CD14-positive monocyte (primary cell): ENCODE data around the gene RNF180. TPM values are rescaled to one million over a fixed set of nuclear protein-coding genes. Genes with fewer than 3 reads are reported as not detected.

Experiments used
- DNase-seq, 3 donors: peaks; one replicate each; pipeline ENCODE4 v3.0.0-alpha.2; 2011 to 2022
- H2AFZ ChIP-seq: 2 replicates; pipeline ENCODE4 v1.6.0; 2012; ENCODE audit warnings: mild to moderate bottlenecking, low read depth, low read length, inconsistent platforms; ENCODE audit not compliant: insufficient read depth, poor library complexity, severe bottlenecking
- H3K27ac ChIP-seq, 2 donors: 1 replicate in 1 of 2; 2 replicates in 1 of 2; pipeline ENCODE4 v1.5.1; 2012 to 2013; ENCODE audit warnings: low read length in 2 of 2, control low read depth in 1 of 2, inconsistent platforms in 1 of 2, low read depth in 1 of 2, mild to moderate bottlenecking in 1 of 2
- H3K27me3 ChIP-seq, 2 donors: one replicate each; pipeline versions ENCODE4 v1.6.0 to v1.6.1; 2011 to 2013; ENCODE audit warnings: low read length in 2 of 2; ENCODE audit not compliant: control insufficient read depth in 2 of 2, insufficient read depth in 2 of 2
- H3K36me3 ChIP-seq, 2 donors: replicated peaks in 1 of 2; 1 replicate in 1 of 2; 2 replicates in 1 of 2; pipeline versions ENCODE4 v1.5.1 to v1.6.1; 2012 to 2013; ENCODE audit warnings: low read length in 2 of 2, control low read depth in 1 of 2, inconsistent platforms in 1 of 2, mild to moderate bottlenecking in 1 of 2; ENCODE audit not compliant: insufficient read depth in 2 of 2, control insufficient read depth in 1 of 2
- H3K4me1 ChIP-seq, 2 donors: 1 replicate in 1 of 2; 2 replicates in 1 of 2; pipeline versions ENCODE4 v1.5.1 to v1.6.1; 2012 to 2013; ENCODE audit warnings: low read length in 2 of 2, control low read depth in 1 of 2, inconsistent platforms in 1 of 2, mild to moderate bottlenecking in 1 of 2, moderate library complexity in 1 of 2; ENCODE audit not compliant: insufficient read depth in 2 of 2, control insufficient read depth in 1 of 2
- H3K4me2 ChIP-seq: replicated peaks from 2 replicates; pipeline ENCODE3; 2012; ENCODE audit warnings: low read length, moderate library complexity, mild to moderate bottlenecking; ENCODE audit not compliant: poor library complexity, severe bottlenecking; ENCODE audit errors: extremely low read depth
- H3K4me3 ChIP-seq, 3 experiments: fragments of 200-600 bp in 1 of 3; sonication (generic) in 1 of 3; replicated peaks in 1 of 3; 1 replicate in 2 of 3; 2 replicates in 1 of 3; pipeline ENCODE4 v1.5.1; 2011 to 2013; ENCODE audit warnings: low read length in 3 of 3, mild to moderate bottlenecking in 3 of 3, control low read depth in 2 of 3, low read depth in 2 of 3, inconsistent platforms in 1 of 3, moderate library complexity in 1 of 3
- H3K79me2 ChIP-seq: 2 replicates; pipeline ENCODE4 v1.6.0; 2012; ENCODE audit warnings: mild to moderate bottlenecking, control low read depth, inconsistent platforms, low read length, moderate library complexity; ENCODE audit not compliant: insufficient read depth
- H3K9ac ChIP-seq: 2 replicates; pipeline ENCODE4 v1.6.0; 2017; ENCODE audit warnings: low read length, mild to moderate bottlenecking; ENCODE audit not compliant: insufficient read depth, poor library complexity, severe bottlenecking
- H3K9me3 ChIP-seq, 2 donors: replicated peaks in 1 of 2; 1 replicate in 1 of 2; 2 replicates in 1 of 2; pipeline versions ENCODE4 v1.5.1 to v1.6.1; 2012 to 2013; ENCODE audit warnings: low read length in 2 of 2, control low read depth in 1 of 2; ENCODE audit not compliant: control insufficient read depth in 1 of 2, insufficient read depth in 1 of 2
- H4K20me1 ChIP-seq: 2 replicates; pipeline ENCODE4 v1.6.0; 2012; ENCODE audit warnings: mild to moderate bottlenecking, low read length, control low read depth, moderate library complexity; ENCODE audit not compliant: insufficient read depth
- H3K27ac Mint-ChIP-seq, 7 donors: one replicate each; pipeline ENCODE4 v1.8.0; 2020; ENCODE audit warnings: mild to moderate bottlenecking in 7 of 7, mixed read lengths in 7 of 7, moderate library complexity in 6 of 7, inconsistent platforms in 2 of 7
- H3K27me3 Mint-ChIP-seq, 3 donors: one replicate each; pipeline ENCODE4 v1.8.0; 2021 to 2022; ENCODE audit warnings: low read depth in 3 of 3, mild to moderate bottlenecking in 3 of 3, mixed read lengths in 3 of 3, moderate library complexity in 3 of 3, inconsistent platforms in 1 of 3
- H3K36me3 Mint-ChIP-seq, 2 donors: one replicate each; pipeline ENCODE4 v1.8.0; 2020; ENCODE audit warnings: mixed read lengths in 2 of 2, inconsistent platforms in 1 of 2, mild to moderate bottlenecking in 1 of 2
- H3K4me1 Mint-ChIP-seq: one replicate; pipeline ENCODE4 v1.8.0; 2020; ENCODE audit warnings: mild to moderate bottlenecking, mixed read lengths
- H3K4me3 Mint-ChIP-seq, 2 donors: one replicate each; pipeline ENCODE4 v1.8.0; 2020; ENCODE audit warnings: mild to moderate bottlenecking in 2 of 2, mixed read lengths in 2 of 2, moderate library complexity in 1 of 2
- H3K9me3 Mint-ChIP-seq, 7 donors: one replicate each; pipeline ENCODE4 v1.8.0; 2020 to 2022; ENCODE audit warnings: mixed read lengths in 7 of 7, mild to moderate bottlenecking in 6 of 7, moderate library complexity in 6 of 7, inconsistent platforms in 2 of 7
- WGBS: methylation state at CpG from one replicate; pipeline ENCODE4 v1.1.5; 2013; ENCODE audit warnings: missing lambda C conversion rate; ENCODE audit not compliant: insufficient coverage; 5-methylcytosine and 5-hydroxymethylcytosine counted together
- intact Hi-C, 2 donors: fragments of 100-400 bp; cut with micrococcal nuclease; formaldehyde crosslinking; loops; one replicate each; pipeline versions ENCODE4 v1.15.0 to v1.15.1; 2023
- polyA plus RNA-seq, 3 donors: library from polyadenylated mRNA; depleted of rRNA in 1 of 3; unstranded in 2 of 3; stranded (reverse) in 1 of 3; fragments of 300-500 nt in 2 of 3; fragments of >200 nt in 1 of 3; fragmentation: Illumina TruSeq in 2 of 3; gene quantifications; 1 replicate in 2 of 3; 2 replicates in 1 of 3; pipeline ENCODE4 v1.2.3, GENCODE V29; 2012 to 2021
- TF ChIP-seq, protein P1 (sequence below): fragments of 200-600 bp; IDR thresholded peaks from one replicate; pipeline ENCODE4 v1.8.0; 2022; ENCODE audit warnings: antibody characterized with exemption, mild to moderate bottlenecking

The RNF180 gene
- polyA plus RNA-seq, 3 donors = not detected

DNA sequence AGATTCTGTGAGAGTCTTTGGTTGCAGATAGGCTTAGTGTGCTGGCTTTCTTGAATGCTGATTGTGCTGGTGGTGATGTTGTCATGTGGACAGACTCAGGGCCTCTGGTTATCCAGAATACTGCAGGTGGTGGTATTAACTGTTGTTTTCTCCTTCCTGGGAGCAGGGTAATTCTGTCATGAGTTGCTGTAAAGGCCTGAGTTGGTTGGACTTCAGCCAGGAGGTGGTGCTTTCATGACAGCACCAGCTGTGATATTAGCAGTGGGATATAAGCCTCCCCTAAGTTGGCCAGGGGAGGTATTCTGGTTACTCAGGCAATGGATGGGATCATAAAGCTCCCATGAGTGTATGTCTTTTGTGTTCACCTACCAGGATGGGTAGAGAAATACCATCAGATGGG is 16.4 kb upstream of the RNF180 start:
- TF ChIP-seq, protein P1, sequence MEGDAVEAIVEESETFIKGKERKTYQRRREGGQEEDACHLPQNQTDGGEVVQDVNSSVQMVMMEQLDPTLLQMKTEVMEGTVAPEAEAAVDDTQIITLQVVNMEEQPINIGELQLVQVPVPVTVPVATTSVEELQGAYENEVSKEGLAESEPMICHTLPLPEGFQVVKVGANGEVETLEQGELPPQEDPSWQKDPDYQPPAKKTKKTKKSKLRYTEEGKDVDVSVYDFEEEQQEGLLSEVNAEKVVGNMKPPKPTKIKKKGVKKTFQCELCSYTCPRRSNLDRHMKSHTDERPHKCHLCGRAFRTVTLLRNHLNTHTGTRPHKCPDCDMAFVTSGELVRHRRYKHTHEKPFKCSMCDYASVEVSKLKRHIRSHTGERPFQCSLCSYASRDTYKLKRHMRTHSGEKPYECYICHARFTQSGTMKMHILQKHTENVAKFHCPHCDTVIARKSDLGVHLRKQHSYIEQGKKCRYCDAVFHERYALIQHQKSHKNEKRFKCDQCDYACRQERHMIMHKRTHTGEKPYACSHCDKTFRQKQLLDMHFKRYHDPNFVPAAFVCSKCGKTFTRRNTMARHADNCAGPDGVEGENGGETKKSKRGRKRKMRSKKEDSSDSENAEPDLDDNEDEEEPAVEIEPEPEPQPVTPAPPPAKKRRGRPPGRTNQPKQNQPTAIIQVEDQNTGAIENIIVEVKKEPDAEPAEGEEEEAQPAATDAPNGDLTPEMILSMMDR = no peak
- Histone ChIP-seq H3K27me3 (no peaks in the 10 kb centered on the region), H3K4me2 (no peak overlapping the region), H3K4me1 (no peaks in the 10 kb centered on the region), H3K9me3 (peaks cover 8 to 10% of the 10 kb centered on the region in 2 donors), H2AFZ (no peak overlapping the region), H3K36me3 (no peaks in the 10 kb centered on the region), H4K20me1 (no peaks in the 10 kb centered on the region), H3K4me3 (no peak overlapping the region), H3K79me2 (no peaks in the 10 kb centered on the region), H3K9ac (no peak overlapping the region), H3K27ac (no peak overlapping the region)
- intact Hi-C loops = no loop called here
- peaks cover 2 to 10% (median 3%) of the 10 kb centered on the region in 3 donors for H3K27me3 Mint-ChIP-seq
- no peak overlapping the region for H3K4me3 Mint-ChIP-seq
- no peak overlapping the region for H3K27ac Mint-ChIP-seq
- DNase-seq = no peak
- H3K9me3 Mint-ChIP-seq = peaks cover 6 to 11% (median 11%) of the 10 kb centered on the region in 7 donors
- no peaks in the 10 kb centered on the region for H3K4me1 Mint-ChIP-seq
- no peaks in the 10 kb centered on the region for H3K36me3 Mint-ChIP-seq

DNA sequence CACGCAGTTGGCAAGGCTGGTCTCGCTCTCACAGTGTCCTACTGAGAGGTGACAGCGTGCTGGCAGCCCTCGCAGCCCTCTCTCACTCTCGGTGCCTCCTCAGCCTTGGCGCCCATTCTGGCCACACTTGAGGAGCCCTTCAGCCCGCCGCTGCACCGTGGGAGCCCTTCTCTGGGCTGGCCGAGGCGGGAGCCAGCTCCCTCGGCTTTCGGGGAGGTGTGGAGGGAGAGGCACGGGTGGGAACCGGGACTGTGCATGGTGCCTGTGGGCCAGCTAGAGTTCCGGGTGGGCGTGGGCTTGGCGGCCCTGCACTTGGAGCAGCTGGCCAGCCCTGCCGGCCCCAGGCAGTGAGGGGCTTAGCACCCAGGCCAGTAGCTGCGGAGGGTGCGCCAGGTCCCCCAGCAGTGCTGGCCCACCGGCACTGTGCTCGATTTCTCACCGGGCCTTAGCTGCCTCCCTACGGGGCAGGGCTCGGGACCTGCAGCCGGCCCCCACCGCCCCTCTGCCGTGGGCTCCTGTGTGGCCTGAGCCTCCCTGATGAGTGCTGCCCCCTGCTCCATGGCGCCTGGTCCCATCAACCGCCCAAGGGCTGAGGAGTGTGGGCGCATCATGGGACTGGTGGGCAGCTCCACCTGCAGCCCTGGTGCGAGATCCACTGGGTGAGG is 15.7 kb upstream of the RNF180 start:
- Mint-ChIP-seq H3K27ac (no peak overlapping the region), H3K4me3 (no peak overlapping the region), H3K36me3 (no peaks in the 10 kb centered on the region), H3K4me1 (no peaks in the 10 kb centered on the region), H3K27me3 (peaks cover 2 to 10% (median 3%) of the 10 kb centered on the region in 3 donors), H3K9me3 (peaks cover 6 to 16% (median 11%) of the 10 kb centered on the region in 7 donors)
- H3K27me3 ChIP-seq = no peaks in the 10 kb centered on the region
- no peak overlapping the region for H3K4me2 ChIP-seq
- no peaks in the 10 kb centered on the region for H4K20me1 ChIP-seq
- no peaks in the 10 kb centered on the region for H3K36me3 ChIP-seq
- 95% methylated on average over 25 of the region's 33 CpGs for WGBS
- H3K9me3 ChIP-seq = peaks cover 8 to 13% of the 10 kb centered on the region in 2 donors
- no peak overlapping the region for H3K9ac ChIP-seq
- H3K79me2 ChIP-seq = no peaks in the 10 kb centered on the region
- no peaks in the 10 kb centered on the region for H3K4me1 ChIP-seq
- no peak overlapping the region for H3K4me3 ChIP-seq
- no peak overlapping the region for H3K27ac ChIP-seq
- intact Hi-C loops = no loop called here
- TF ChIP-seq, protein P1 = no peak
- H2AFZ ChIP-seq = no peak overlapping the region
- no peak for DNase-seq
